Diencephalon (tissue), 1 donor: ENCODE results near the gene CT47C1. TPM values are rescaled to one million over a fixed set of nuclear protein-coding genes. Genes with fewer than 3 reads are reported as not detected.

Experiments used
- total RNA-seq: library from RNA; depleted of rRNA; stranded (reverse); fragments of >200 nt; gene quantifications from one replicate; pipeline ENCODE4 v1.2.3, GENCODE V29; 2014

Gene CT47C1
- not detected for total RNA-seq

GRCh38 chrX:119072744-119073143 lies at the start of gene CT47C1:
CT47C1 (plus strand) TSS chrX:119072993; CDS start chrX:119073226, 233 bp downstream.

Other genes with a start within 250 kb of the CT47C1 start
- gene ZCCHC12, start 249.2 kb upstream of the CT47C1 start, total RNA-seq: 143 TPM
- 3.7 TPM for gene LONRF3, start 98.4 kb upstream of the CT47C1 start, total RNA-seq
- gene KIAA1210, start 54.8 kb downstream of the CT47C1 start, total RNA-seq: under 0.01 TPM
- 320 TPM for gene PGRMC1, start 163.3 kb downstream of the CT47C1 start, total RNA-seq